ENCODE measurements around the gene SLC22A4. TPM values are rescaled to one million over a fixed set of nuclear protein-coding genes. Genes with fewer than 3 reads are reported as not detected.
A peak's percentile ranks its signal among the peaks of the same experiment; 100 is the strongest.

Gene SLC22A4
- total RNA-seq, 4 donors from 2014 or later, result 25.5 to 56.6 (median 37.3) TPM; not detected in 1

DNA sequence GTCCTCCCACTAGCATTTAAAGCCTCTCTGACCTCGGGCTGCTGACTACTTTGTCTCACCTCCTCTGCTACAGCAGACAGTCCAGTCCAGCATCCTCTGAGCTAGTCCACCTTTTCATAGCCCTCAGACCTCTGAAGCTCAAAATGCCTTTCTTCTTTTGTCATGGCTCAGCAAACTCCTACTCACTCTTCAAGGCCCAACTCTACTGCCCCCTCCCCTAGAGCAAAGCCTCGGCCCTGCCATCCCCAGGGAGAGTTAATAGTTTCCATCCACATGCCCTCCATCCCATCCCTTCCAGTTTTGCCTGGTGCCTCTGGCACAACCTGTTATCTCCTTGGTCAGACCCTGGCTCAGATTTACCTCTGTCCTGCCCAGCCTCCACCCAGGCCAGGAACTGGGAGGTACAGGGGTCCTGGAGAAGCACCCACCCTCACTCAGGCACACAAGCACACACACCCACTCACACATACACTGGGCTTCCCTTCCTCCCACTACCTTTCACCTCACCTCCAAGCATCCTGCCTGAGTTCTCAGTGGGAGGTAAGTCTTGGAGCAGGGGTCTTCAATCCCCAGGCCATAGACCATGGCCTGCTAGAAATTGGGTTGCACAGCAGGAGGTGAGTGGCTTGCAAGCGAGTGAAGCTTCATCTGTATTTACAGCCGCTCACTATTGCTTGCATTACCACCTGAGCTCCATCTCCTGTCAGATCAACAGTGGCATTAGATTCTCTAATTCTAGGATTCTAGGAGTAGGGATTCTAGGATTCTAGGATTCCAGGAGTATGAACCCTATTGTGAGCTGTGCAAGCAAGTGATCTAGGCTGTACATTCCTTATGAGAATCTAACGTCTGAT is 18.6 kb upstream of the SLC22A4 start:
- peak overlapping the region in 1 of 4 donors; percentile 11 for H3K4me3 ChIP-seq
- H3K9me3 ChIP-seq, result no peaks in the 10 kb centered on the region
- peaks cover 0 to 30% (median 5%) of the 10 kb centered on the region in 4 donors for H3K4me1 ChIP-seq
- peak in 1 of 3 donors; percentile 34 for DNase-seq
- H3K27me3 ChIP-seq, result no peaks in the 10 kb centered on the region
- peaks cover 0 to 6% (median 0%) of the 10 kb centered on the region in 3 donors for H3K36me3 ChIP-seq
- TF ChIP-seq, protein P1, sequence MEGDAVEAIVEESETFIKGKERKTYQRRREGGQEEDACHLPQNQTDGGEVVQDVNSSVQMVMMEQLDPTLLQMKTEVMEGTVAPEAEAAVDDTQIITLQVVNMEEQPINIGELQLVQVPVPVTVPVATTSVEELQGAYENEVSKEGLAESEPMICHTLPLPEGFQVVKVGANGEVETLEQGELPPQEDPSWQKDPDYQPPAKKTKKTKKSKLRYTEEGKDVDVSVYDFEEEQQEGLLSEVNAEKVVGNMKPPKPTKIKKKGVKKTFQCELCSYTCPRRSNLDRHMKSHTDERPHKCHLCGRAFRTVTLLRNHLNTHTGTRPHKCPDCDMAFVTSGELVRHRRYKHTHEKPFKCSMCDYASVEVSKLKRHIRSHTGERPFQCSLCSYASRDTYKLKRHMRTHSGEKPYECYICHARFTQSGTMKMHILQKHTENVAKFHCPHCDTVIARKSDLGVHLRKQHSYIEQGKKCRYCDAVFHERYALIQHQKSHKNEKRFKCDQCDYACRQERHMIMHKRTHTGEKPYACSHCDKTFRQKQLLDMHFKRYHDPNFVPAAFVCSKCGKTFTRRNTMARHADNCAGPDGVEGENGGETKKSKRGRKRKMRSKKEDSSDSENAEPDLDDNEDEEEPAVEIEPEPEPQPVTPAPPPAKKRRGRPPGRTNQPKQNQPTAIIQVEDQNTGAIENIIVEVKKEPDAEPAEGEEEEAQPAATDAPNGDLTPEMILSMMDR (IDR thresholded peaks at IDR 0.05), result no peak
- no peak for TF ChIP-seq POLR2A (IDR thresholded peaks at IDR 0.05)
- peak overlapping the region in 2 of 4 donors; percentile 60 to 81 for H3K27ac ChIP-seq

DNA sequence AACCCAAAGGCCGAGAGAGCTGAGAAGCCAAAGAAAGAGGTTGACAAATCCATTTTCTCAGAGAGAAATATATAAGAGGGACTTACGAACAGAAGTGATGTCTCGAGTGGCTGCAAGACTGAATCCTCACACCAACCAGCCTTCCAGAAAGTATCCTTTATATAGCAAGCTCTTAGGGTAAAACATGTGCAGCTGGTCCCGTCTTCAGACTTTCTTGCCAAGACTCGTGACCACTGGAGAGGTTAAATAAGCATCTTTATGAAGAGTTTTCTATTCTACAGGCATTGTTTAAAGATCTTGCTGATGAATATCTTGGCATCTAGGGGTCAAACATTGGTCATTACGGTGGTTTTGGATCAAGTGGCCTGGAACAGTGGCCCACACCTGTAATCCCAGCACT is 16.9 kb upstream of the SLC22A4 start:
- peak overlapping the region in 3 of 4 donors; percentile 47 to 91 (median 72) for H3K27ac ChIP-seq
- no peak for DNase-seq

DNA sequence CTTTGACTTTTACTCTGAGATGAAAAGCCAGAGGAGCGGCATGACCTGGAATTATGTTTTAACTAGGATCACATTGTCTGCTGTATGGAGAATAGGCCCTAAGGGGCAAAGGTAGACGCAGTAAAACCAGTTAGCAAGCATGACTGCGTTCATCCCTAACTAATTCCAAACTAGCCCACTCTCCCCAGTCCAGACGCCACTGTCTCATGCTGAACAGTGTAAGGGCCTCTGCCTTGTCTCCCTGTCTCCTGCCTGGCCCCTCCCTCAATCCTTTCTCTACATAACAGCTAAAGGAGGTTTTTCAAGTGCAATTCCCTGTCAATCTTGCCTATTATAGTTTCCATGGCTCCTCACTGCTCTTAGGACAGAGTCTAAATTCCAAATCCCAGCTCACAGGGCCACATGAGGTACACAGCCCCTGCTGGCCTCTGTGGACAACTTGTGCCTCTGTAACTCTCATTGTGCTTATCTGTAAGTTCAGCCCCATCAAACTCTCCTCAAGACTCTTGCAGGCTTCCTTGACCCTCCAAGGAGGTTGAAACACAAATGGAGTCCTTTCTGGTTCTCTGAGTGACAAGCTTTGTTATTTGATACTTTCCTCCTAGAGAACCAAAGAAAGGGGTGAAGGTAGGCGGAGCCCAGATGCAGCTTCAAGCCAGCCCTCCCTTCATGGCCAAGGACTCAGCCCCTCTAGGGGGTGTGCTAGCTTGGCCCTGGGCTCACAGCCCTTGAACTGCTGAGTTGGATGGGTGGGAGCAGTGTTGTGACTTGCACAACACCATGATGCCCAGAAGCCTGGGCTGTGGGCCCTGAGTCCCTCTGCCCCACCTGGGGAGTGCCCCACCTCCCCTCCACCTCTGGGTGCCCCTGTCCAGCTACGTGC is 16.0 kb upstream of the SLC22A4 start:
- peak in 1 of 2 donors; percentile 28 for TF ChIP-seq POLR2A (IDR thresholded peaks at IDR 0.05)
- TF ChIP-seq, protein P1 (IDR thresholded peaks at IDR 0.05), result peak in 3 of 6 experiments; percentile 33 to 49 (median 39)
- Histone ChIP-seq H3K36me3 (no peaks in the 10 kb centered on the region), H3K9me3 (no peaks in the 10 kb centered on the region), H3K27me3 (no peaks in the 10 kb centered on the region), H3K4me1 (peaks cover 0 to 30% (median 5%) of the 10 kb centered on the region in 4 donors), H3K27ac (peak overlapping the region in 3 of 4 donors; percentile 57 to 91 (median 72)), H3K4me3 (no peak overlapping the region)
- DNase-seq, result peak in 2 of 3 donors; percentile 70

More for the DNA sequence above, 16.9 kb upstream of the SLC22A4 start:
- Histone ChIP-seq H3K36me3 (no peaks in the 10 kb centered on the region), H3K27me3 (no peaks in the 10 kb centered on the region), H3K4me1 (peaks cover 0 to 30% (median 5%) of the 10 kb centered on the region in 4 donors), H3K9me3 (no peaks in the 10 kb centered on the region), H3K4me3 (peak overlapping the region in 1 of 4 donors; percentile 11)
- TF ChIP-seq, protein P1 (IDR thresholded peaks at IDR 0.05), result no peak
- no peak for TF ChIP-seq POLR2A (IDR thresholded peaks at IDR 0.05)

DNA sequence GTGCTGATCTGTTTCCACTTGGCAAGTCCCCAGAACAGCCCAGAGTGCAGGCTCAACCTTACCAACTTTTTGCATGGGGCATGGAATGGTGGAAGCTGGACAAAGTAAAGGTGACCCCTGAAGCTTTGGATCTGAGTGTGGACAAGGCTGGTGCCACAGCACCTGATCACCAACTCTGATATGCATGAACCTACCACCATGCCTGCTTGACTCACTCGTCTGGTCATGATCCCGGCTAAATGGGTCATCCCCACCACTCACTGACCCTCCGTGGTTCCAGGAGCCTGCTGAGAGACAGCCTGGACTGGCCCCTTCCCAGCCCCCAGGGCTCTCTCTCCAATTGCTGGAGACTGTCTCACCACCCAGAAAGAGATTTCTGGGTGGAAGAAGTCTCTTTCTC is 14.4 kb upstream of the SLC22A4 start:
- TF ChIP-seq, protein P1 (IDR thresholded peaks at IDR 0.05), result no peak
- TF ChIP-seq POLR2A (IDR thresholded peaks at IDR 0.05), result no peak
- H3K27ac ChIP-seq, result no peak overlapping the region
- no peaks in the 10 kb centered on the region for H3K9me3 ChIP-seq
- no peaks in the 10 kb centered on the region for H3K27me3 ChIP-seq
- peaks cover 0 to 18% (median 3%) of the 10 kb centered on the region in 4 donors for H3K4me1 ChIP-seq
- peak in 1 of 3 donors; percentile 17 for DNase-seq
- no peaks in the 10 kb centered on the region for H3K36me3 ChIP-seq
- H3K4me3 ChIP-seq, result no peak overlapping the region
